GM18951 (cell line): ENCODE data around the gene CRIM1.

Experiments
- POLR2A ChIP-seq: IDR thresholded peaks from 4 replicates; pipeline ENCODE4 v1.6.1; 2011; ENCODE audit warnings: mild to moderate bottlenecking; ENCODE audit not compliant: insufficient read length, insufficient read depth; ENCODE audit errors: extremely low read depth
- in situ Hi-C: fragments of 300-500 bp; cut with MboI; formaldehyde crosslinking; loops from one replicate; pipeline ENCODE4 v1.12.0; 2022; ENCODE audit warnings: low sequenced_read_pairs, mixed read lengths, inconsistent platforms; ENCODE audit not compliant: unreplicated experiment

The CRIM1 gene

DNA sequence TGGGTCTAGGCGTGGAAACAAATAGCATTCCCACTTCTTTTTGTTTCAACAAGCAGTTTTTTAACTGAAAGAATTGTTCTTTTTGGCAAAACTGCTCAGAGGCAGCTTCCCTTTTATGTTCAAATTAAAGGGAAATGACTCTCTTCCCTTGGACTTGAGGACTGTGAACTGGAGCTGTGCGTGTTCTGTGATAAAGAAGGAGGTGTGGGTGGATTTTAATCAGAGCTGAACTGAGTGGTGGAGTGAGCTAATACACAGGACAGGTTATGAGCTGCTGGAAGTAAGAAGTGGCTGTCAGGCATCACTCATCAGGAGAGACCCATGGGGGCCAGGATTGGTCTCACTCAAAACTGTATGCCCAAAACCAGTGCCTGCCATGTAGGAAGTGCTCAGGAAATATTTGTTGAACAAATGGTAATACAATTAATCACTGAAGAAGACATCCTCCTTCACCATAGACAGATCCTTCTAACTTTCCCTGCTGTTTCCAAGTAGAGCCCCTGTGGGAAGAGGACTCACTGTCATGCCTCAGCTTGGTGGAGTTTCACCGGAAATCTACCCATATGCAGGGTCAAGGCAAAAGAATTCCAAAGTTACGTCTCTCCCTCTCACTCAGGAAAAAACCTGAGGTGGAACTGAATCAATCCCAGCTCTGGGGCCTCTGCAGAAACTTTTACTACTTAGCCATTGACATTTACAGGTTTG, 186.5 kb downstream of the CRIM1 start:
- in situ Hi-C loops, result no loop called here
- no peak for TF ChIP-seq POLR2A

DNA sequence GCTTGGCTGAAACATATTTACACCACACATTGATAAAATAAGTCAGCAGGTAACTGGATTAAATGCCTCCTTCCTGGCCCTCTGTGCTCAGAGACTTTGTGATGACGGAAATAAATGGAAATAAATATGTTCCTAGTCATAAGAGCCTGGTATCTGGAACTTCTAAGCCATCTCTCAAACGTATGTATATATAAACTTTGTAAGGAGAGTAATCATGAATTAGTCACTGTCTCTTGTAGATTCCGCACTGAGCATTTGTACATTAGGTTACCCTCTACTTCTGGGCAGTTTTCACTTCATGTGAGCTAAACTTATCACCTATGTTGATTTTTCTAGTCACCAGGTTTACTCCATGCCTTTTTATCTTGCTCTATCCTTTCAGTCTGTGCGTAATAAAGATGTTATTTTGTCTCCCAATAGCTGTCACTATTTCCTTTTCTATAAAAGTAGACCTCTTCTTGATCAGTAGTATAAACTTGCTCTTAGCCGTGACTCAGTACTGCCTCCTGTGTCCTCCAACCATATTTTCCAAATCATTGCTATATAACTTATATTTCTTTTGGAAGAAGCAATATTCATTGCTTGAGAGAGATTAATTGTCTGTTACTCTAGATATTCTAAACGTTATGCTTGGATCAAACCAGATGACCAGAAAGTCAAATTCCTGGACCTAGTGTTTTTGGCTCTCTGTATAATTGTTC, 189.2 kb downstream of the CRIM1 start:
- TF ChIP-seq POLR2A, result no peak
- in situ Hi-C loops, result no loop called here

DNA sequence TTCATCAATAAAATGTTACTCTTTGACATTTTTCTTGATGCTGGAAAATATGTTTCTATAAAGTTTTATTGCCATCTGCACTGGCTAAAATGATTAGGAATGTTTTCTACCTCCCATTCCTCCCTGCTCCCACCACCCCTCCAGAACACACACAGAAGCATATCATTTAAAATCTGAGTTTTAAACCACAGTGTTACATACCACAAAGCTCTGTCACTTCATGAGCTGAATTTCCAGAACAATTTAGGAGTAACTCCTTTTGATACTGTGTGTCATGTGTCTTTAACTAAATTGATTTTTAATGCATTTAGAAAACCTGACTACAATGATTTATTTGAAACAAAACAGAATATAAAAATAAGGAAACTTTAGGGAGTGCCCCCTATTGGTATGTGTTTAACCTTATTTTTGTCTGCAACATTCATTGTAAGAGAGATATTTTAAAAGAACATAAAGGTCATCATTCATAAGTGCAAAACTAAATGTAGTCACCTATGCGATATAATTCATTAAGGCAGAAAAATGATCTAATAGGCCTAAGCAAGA, 190.4 kb downstream of the CRIM1 start:
- TF ChIP-seq POLR2A, result no peak
- in situ Hi-C loops, result no loop called here

DNA sequence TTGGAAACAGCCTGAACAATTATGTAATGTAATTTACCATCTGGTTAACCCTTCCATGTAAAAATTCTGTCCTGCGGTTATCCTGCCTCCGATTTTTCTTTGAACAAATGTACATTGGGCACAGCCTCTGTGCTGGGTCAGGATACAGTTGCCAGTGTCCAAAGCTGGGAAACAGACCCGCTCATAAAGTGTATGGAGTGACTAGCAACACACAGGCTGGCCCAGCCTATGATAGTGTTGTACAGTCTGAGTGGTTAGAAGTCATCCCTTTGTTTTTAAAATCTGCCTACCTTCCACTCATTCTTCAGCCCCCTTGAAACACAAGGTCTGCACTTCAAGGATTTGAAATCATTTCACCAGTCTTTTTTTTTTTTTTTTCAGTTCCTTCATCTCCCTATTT, 192.3 kb downstream of the CRIM1 start:
- in situ Hi-C loops, result no loop called here
- TF ChIP-seq POLR2A, result no peak

DNA sequence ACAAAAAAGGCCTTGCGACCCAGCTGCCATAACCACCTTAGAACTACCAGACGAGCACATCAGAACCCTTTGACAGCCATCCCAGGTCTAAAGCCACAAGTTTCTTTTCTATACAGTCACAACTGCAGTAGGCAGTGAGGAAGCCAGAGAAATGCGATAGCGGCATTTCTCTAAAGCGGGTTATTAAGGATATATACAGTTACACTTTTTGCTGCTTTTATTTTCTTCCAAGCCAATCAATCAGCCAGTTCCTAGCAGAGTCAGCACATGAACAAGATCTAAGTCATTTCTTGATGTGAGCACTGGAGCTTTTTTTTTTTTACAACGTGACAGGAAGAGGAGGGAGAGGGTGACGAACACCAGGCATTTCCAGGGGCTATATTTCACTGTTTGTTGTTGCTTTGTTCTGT, 193.6 kb downstream of the CRIM1 start:
- in situ Hi-C loops, result no loop called here
- TF ChIP-seq POLR2A, result no peak

DNA sequence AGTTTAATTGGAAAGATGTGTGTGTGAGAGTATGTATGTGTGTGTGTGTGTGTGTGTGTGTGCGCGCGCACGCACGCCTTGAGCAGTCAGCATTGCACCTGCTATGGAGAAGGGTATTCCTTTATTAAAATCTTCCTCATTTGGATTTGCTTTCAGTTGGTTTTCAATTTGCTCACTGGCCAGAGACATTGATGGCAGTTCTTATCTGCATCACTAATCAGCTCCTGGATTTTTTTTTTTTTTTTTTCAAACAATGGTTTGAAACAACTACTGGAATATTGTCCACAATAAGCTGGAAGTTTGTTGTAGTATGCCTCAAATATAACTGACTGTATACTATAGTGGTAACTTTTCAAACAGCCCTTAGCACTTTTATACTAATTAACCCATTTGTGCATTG, 194.4 kb downstream of the CRIM1 start:
- no peak for TF ChIP-seq POLR2A
- in situ Hi-C loops, result no loop called here

DNA sequence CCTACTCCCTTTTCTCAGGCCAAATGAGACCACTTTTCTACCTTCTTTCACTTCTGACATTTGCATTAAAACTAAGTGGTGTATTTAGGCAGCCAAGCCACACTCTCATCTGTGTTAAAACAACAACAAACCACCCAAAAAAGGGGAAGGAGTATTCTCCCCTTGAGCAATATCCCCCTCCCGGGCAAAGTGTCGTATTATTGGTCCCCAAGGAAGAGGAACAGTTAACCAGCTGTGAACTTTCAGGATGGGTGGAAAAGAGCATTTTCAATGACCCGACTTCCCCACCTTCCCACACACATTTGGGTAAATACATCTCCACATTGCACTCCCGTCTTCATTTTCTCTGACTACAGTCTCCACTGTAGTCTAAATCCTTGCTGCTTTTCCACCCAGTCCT, 198.1 kb downstream of the CRIM1 start:
- no peak for TF ChIP-seq POLR2A
- in situ Hi-C loops, result no loop called here

DNA sequence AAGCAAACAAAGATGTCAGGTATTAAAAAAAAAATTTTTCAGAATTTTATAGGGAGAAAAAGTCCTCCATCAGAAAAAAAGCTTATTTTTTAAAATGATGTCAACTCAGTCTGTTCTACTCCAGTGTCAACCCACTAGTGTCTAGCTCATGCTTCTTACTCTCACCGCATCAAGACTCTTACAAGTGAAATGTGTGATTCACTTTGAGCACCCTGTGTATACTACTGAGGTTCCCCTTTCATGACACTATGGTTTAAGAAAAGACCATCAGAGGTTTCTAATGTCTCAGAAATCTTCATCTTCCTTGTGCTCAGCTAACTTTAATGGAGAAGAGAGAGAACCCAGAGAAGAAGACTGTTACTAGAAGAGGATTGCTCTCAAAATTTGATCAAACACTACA, 199.0 kb downstream of the CRIM1 start:
- in situ Hi-C loops, result no loop called here
- TF ChIP-seq POLR2A, result no peak

DNA sequence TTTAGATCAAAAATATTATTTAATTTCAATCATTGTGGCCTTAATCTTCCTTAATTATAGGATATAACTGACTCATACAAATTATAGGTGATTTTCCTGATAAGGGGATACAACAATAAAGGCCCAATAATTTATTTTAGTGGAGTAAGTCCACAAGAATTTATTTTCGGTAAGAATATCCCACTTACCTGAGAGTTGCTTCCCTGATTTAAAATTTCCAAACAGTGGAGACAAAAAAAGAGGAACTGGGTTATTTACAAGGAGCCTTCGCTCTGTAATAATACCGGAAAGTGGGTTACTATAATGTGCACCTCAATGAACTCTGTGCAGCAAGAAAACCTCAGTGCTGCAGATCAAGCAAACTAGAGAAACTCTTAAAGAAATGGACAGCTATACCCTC, 200.2 kb downstream of the CRIM1 start:
- in situ Hi-C loops, result no loop called here
- no peak for TF ChIP-seq POLR2A

DNA sequence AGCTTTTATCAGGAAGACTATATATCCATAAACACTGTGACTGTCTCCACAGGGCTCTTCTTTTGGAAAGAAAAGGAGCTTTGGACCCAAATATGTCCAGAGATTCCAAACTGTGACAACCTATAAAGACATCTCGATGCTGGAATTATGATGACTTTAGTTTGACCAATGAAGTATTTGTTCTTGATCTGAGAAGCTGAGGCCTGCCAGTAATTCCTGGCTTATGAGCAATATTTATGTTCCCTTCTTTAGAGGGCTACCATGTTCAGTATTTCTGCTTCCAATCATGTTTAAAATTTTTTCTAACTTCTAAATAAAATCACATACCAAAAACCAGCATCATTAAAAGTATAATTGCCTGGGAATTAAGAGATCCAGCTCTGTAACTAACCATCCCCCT, 201.3 kb downstream of the CRIM1 start:
- no peak for TF ChIP-seq POLR2A
- in situ Hi-C loops, result no loop called here

DNA sequence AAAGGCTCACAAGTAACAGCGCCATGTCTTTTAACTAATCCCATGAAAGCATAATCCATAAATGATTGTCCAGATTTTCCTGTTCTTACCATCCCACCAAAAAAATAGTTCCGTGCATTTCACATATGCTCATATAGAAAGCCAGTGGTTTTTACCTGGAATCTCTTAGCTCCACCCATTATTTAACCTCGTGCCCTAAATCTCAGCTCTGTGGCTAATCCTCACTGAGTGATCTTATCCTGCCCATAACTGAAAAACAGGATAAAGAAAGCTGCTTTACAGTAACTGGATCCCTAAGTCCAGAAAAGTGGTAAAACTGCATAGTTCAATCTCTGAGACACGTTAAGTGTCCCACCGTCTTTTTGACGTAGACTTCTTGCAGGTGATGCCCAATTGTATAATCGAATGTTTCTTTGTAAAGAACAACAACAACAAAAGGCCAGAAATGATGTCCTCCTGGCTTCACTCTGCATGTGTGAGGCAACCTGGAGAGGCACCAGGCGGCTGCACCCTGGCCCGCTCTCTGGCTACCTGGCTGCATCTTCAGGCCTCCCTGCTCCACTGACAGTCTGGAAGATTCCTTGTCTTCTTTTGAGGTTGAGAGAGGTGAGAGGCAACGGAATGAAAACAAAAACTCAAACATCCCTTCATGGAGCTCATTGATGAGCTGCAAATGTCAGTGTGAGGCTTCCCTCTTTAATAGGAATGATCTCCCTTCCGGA, 203.8 kb downstream of the CRIM1 start:
- TF ChIP-seq POLR2A, result no peak
- in situ Hi-C loops, result no loop called here

DNA sequence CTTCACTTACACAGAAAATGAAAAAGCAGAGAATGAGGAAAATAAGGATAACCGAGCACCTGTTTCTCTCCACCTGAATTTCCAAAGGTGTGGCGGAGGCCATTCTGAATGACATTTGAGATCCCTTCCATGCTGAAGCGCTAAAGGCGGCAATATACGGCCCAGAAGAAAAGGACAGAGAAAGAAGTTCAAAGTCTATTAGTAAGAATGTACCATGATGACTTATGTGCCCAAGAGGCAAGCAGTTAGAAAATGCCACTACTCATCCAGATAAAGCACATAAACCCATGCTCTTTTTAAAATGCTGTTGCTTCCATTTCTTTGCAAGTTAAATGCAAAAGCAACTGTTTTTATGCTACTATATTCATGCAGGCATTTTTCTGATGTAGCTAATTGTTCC, 205.1 kb downstream of the CRIM1 start:
- no peak for TF ChIP-seq POLR2A
- in situ Hi-C loops, result no loop called here

DNA sequence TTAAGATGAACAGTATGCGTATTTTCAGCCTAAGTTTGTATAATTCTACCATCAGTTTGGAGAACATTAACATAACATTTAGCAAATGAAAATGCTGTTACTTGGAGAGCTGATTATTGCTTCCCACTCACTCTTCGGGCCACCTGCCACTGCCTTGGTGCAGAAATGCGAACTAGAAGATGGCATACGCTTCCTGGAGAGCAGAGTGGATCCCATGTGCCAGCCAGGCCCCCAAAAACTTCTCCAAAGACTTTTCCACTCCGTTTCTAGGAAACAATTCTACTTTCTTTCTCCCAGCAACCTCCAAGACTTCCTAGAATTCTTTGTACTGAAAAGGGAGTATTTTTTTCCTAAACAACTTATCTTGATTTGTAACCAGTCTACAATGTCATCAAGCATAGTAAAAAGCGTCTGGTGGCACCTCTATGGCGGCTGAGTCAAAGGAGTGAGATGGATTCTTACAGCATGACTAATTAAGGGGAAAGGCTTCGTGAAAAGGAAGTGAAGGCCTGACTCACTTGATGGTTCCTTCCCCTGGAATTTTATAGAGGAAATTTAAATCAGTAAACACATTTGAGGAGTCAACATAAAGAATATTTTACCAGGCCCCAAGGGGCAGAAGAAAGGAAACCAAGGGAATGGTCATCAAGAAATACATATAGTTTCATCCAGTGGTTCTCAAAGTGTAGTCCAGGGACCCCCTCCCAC, 205.8 kb downstream of the CRIM1 start:
- in situ Hi-C loops, result no loop called here
- TF ChIP-seq POLR2A, result no peak
